ENCODE results near the gene GTF3C5. TPM values are rescaled to one million over a fixed set of nuclear protein-coding genes. Genes with fewer than 3 reads are reported as not detected.

GTF3C5 gene
- total and polyA plus RNA-seq, 9 donors = 32.3 to 71.6 (median 52.2) TPM

GRCh38 chr9:133086894-133087293 lies 56.1 kb downstream of the GTF3C5 start:
- no peak for TF ChIP-seq CTCF (IDR thresholded peaks at IDR 0.05)
- TF ChIP-seq EP300 (IDR thresholded peaks at IDR 0.05) = no peak
- no peak for TF ChIP-seq POLR2A (IDR thresholded peaks at IDR 0.05)
- intact Hi-C loops (cut with DNase I) = no loop called here
- DNase-seq = peak in 1 of 5 donors; percentile 27
- 81 to 84% (median 82%) methylated on average over 12 to 15 of the region's 15 CpGs for WGBS, 3 donors
- no peak overlapping the region for H3K4me3 ChIP-seq
- no peak overlapping the region for H3K27ac ChIP-seq
- no peaks in the 10 kb centered on the region for H3K36me3 ChIP-seq
- peaks cover 1% of the 10 kb centered on the region for H3K4me1 ChIP-seq (ENCODE audit: insufficient read depth)
- H3K9me3 ChIP-seq = no peaks in the 10 kb centered on the region
- H3K27me3 ChIP-seq = no peaks in the 10 kb centered on the region

DNA sequence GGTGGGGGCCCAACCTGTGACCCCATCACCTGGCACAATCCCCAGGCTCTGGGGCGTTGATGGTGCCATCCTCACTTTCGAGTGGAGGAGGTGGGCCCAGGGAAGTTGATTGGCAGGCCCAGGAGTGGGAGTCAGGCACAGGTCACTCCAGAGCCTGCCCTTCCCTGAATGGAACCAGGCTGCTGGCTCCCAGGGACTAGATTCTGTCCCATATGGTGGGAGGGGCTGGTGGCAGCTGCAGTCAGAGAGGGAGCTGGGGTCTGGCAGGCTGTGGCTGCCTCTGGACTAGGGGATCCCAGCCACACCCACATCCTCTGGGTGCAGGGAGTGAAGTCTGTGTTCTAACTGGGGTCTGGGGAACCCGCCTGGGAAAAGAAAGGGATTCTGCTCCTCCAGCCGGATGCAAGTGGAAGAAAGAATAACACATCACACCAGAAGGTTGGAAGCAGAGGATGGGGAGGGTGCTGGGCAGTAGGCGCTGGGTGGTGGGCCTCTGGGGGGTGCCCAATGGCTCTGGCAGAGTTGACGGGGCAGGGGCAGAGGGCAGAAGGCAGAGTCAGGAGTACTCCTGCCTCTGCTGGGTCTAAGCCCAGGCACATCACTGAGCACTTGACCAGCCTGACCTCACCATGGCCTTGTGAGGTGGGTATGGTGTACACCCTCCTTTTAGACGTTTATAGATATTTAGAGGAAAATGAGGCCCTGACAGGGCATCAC lies 56.8 kb downstream of the GTF3C5 start:
- no peak overlapping the region for H3K27ac ChIP-seq
- TF ChIP-seq CTCF (IDR thresholded peaks at IDR 0.05) = no peak
- TF ChIP-seq POLR2A (IDR thresholded peaks at IDR 0.05) = no peak
- TF ChIP-seq EP300 (IDR thresholded peaks at IDR 0.05) = no peak
- no peaks in the 10 kb centered on the region for H3K36me3 ChIP-seq
- no peak for DNase-seq
- H3K4me1 ChIP-seq (ENCODE audit: insufficient read depth) = peaks cover 1% of the 10 kb centered on the region
- intact Hi-C loops (cut with DNase I) = no loop called here
- no peak overlapping the region for H3K4me3 ChIP-seq
- no peaks in the 10 kb centered on the region for H3K9me3 ChIP-seq
- WGBS, 3 donors = 61 to 73% (median 65%) methylated on average over 7 of the region's 7 CpGs
- H3K27me3 ChIP-seq = no peaks in the 10 kb centered on the region

GRCh38 chr9:133088146-133088750 lies 57.5 kb downstream of the GTF3C5 start:
- Histone ChIP-seq H3K4me1 (ENCODE audit: insufficient read depth) (peaks cover 1% of the 10 kb centered on the region), H3K27ac (no peak overlapping the region), H3K27me3 (no peaks in the 10 kb centered on the region), H3K4me3 (no peak overlapping the region), H3K9me3 (no peaks in the 10 kb centered on the region), H3K36me3 (no peaks in the 10 kb centered on the region)
- intact Hi-C loops (cut with DNase I) = no loop called here
- no peak for DNase-seq
- 89 to 97% (median 90%) methylated on average over 10 of the region's 10 CpGs for WGBS, 3 donors
- no peak for TF ChIP-seq POLR2A (IDR thresholded peaks at IDR 0.05)
- TF ChIP-seq CTCF (IDR thresholded peaks at IDR 0.05) = no peak
- TF ChIP-seq EP300 (IDR thresholded peaks at IDR 0.05) = no peak

DNA sequence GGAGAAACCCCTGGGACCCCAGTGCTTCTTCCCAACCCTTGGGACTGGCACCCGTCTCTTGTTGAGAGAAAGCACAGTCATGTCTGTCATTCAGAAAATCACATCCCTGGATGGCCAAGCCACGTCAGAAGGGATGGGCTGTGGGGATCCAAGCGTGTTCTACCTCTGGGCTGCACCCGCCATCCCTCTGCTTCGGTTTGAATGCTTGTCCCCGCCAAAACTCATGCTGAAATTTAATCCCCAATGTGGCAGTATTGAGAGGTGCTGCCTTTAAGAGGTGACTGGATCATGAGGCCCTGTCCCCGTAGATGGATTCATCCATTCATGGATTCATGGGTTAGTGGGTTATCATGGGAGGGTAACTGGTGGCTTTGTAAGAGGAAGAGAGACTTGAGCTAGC lies 58.0 kb downstream of the GTF3C5 start:
- no peak overlapping the region for H3K27ac ChIP-seq
- H3K4me3 ChIP-seq = no peak overlapping the region
- intact Hi-C loops (cut with DNase I) = no loop called here
- WGBS, 3 donors = 89 to 94% (median 93%) methylated on average over 7 of the region's 7 CpGs
- peaks cover 1% of the 10 kb centered on the region for H3K4me1 ChIP-seq (ENCODE audit: insufficient read depth)
- DNase-seq = no peak
- TF ChIP-seq POLR2A (IDR thresholded peaks at IDR 0.05) = no peak
- no peak for TF ChIP-seq EP300 (IDR thresholded peaks at IDR 0.05)
- TF ChIP-seq CTCF (IDR thresholded peaks at IDR 0.05) = no peak
- H3K27me3 ChIP-seq = no peaks in the 10 kb centered on the region
- H3K9me3 ChIP-seq = no peaks in the 10 kb centered on the region
- no peaks in the 10 kb centered on the region for H3K36me3 ChIP-seq

All from ovary (tissue), 9 donors.